NCI-H128 (cell line): ENCODE results near the gene BRSK2.
"Not testable (repeated sequence)": the region's sequence is repeated elsewhere in the genome, so short reads cannot be mapped to it uniquely, and the experiment has no call there.

Experiments
- DNase-seq: peaks from one replicate; lab custom pipeline; 2025; ENCODE audit not compliant: unreplicated experiment; lab: John Stamatoyannopoulos, UW

The BRSK2 gene

GRCh38 chr11:1435479-1435819 lies 45.7 kb downstream of the BRSK2 start:
- not testable (repeated sequence) for DNase-seq

GRCh38 chr11:1435820-1436467 lies 46.2 kb downstream of the BRSK2 start:
- DNase-seq = no peak

- DNase-seq = no peak
Measured at GRCh38 chr11:1436468-1437039, 46.8 kb downstream of the BRSK2 start.

- DNase-seq = no peak
Measured at GRCh38 chr11:1437500-1437899, 47.8 kb downstream of the BRSK2 start.

GRCh38 chr11:1438261-1438966 lies 48.7 kb downstream of the BRSK2 start:
- no peak for DNase-seq

- DNase-seq = no peak
Measured at GRCh38 chr11:1438967-1439330, 49.2 kb downstream of the BRSK2 start.

- DNase-seq = no peak
Measured at GRCh38 chr11:1439341-1439740, 49.6 kb downstream of the BRSK2 start.

GRCh38 chr11:1440066-1440465 lies 50.3 kb downstream of the BRSK2 start:
- no peak for DNase-seq

- no peak for DNase-seq
Measured at GRCh38 chr11:1440496-1440895, 50.8 kb downstream of the BRSK2 start.

GRCh38 chr11:1442163-1442562 lies 52.4 kb downstream of the BRSK2 start:
- DNase-seq = no peak

- no peak for DNase-seq
Measured at GRCh38 chr11:1442807-1443366, 53.2 kb downstream of the BRSK2 start.

- DNase-seq = no peak
Measured at GRCh38 chr11:1443737-1444136, 54.0 kb downstream of the BRSK2 start.

GRCh38 chr11:1444321-1444720 lies 54.6 kb downstream of the BRSK2 start:
- no peak for DNase-seq

- DNase-seq = no peak
Measured at GRCh38 chr11:1444823-1445422, 55.2 kb downstream of the BRSK2 start.

GRCh38 chr11:1445741-1446445 lies 56.2 kb downstream of the BRSK2 start:
- DNase-seq = no peak

GRCh38 chr11:1446623-1447022 lies 56.9 kb downstream of the BRSK2 start:
- no peak for DNase-seq

GRCh38 chr11:1447845-1448825 lies 58.4 kb downstream of the BRSK2 start:
- DNase-seq = no peak

GRCh38 chr11:1448882-1449281 lies 59.1 kb downstream of the BRSK2 start:
- DNase-seq = no peak

GRCh38 chr11:1449490-1450243 lies 59.9 kb downstream of the BRSK2 start:
- DNase-seq = no peak
